ENCODE measurements around the gene STAG3. TPM values are rescaled to one million over a fixed set of nuclear protein-coding genes. Genes with fewer than 3 reads are reported as not detected.

Gene STAG3, protein sequence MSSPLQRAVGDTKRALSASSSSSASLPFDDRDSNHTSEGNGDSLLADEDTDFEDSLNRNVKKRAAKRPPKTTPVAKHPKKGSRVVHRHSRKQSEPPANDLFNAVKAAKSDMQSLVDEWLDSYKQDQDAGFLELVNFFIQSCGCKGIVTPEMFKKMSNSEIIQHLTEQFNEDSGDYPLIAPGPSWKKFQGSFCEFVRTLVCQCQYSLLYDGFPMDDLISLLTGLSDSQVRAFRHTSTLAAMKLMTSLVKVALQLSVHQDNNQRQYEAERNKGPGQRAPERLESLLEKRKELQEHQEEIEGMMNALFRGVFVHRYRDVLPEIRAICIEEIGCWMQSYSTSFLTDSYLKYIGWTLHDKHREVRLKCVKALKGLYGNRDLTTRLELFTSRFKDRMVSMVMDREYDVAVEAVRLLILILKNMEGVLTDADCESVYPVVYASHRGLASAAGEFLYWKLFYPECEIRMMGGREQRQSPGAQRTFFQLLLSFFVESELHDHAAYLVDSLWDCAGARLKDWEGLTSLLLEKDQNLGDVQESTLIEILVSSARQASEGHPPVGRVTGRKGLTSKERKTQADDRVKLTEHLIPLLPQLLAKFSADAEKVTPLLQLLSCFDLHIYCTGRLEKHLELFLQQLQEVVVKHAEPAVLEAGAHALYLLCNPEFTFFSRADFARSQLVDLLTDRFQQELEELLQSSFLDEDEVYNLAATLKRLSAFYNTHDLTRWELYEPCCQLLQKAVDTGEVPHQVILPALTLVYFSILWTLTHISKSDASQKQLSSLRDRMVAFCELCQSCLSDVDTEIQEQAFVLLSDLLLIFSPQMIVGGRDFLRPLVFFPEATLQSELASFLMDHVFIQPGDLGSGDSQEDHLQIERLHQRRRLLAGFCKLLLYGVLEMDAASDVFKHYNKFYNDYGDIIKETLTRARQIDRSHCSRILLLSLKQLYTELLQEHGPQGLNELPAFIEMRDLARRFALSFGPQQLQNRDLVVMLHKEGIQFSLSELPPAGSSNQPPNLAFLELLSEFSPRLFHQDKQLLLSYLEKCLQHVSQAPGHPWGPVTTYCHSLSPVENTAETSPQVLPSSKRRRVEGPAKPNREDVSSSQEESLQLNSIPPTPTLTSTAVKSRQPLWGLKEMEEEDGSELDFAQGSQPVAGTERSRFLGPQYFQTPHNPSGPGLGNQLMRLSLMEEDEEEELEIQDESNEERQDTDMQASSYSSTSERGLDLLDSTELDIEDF
- 12.2 and 23.8 TPM in 2 replicates for total RNA-seq (2011; cell fraction: chromatin; rRNA removed; ENCODE audit: low replicate concordance)
- 10.3 and 11.0 TPM in 2 replicates for total RNA-seq (2011; cell fraction: nucleolus; rRNA removed)
- 9.9 and 10.9 TPM in 2 replicates for total RNA-seq (2011; cell fraction: nucleoplasm; rRNA removed)
- total RNA-seq (2014; rRNA removed) (0.54 and 2.1 TPM in 2 replicates), total RNA-seq (2014; rRNA removed; fragmentation: Illumina TruSeq; extraction: Trizol) (0.96 and 1.7 TPM in 2 replicates), total RNA-seq (2015; rRNA removed; fragmentation: Illumina TruSeq; extraction: Trizol) (1.3 and 2.5 TPM in 2 replicates), total RNA-seq (2021) (1.7 and 2.5 TPM in 2 replicates), polyA plus RNA-seq (2011; rRNA removed) (2.4 and 5.1 TPM in 2 replicates), polyA plus RNA-seq (2014; fragmentation: Illumina TruSeq; extraction: Trizol) (1.3 and 1.6 TPM in 2 replicates), polyA plus RNA-seq (2014; fragmentation: Nextera tagmentation; extraction: Ambion mirVana) (1 to 10 TPM; 1.2 to 2.3 TPM), polyA plus RNA-seq (2014; rRNA removed) (1.3 and 1.9 TPM in 2 replicates), polyA minus RNA-seq (2011; rRNA and poly(A)+ RNA removed) (2.1 and 3.9 TPM in 2 replicates), Bru-seq, nascent RNA (percentile 33 among the genes with signal in this experiment), BruChase-seq, experiment 1, labeled RNA remaining after a 2-hour chase (percentile 31 among the genes with signal in this experiment), BruChase-seq, experiment 2, labeled RNA remaining after a 6-hour chase (percentile 37 among the genes with signal in this experiment)
- 1.5 and 3.0 TPM in 2 replicates for polyA plus RNA-seq (2011; cell fraction: cytosol; rRNA removed)
- 11.9 and 21.5 TPM in 2 replicates for polyA plus RNA-seq (2011; cell fraction: nucleus; rRNA removed)
- polyA plus RNA-seq (2012), result 4.9 and 11.1 TPM in 2 replicates
- polyA minus RNA-seq (2011; cell fraction: cytosol; rRNA and poly(A)+ RNA removed), result 1.6 and 2.0 TPM in 2 replicates
- 3.2 and 6.4 TPM in 2 replicates for polyA minus RNA-seq (2011; cell fraction: nucleus; rRNA and poly(A)+ RNA removed)
- long read RNA-seq, experiment 1, partial matches to known transcripts, result 0 of 1 reads
- long read RNA-seq, experiment 1, other reads (novel, unspliced or antisense), result 1 of 1 reads
- long read RNA-seq, experiment 2, partial matches to known transcripts, result 1 of 2 reads
- long read RNA-seq, experiment 2, other reads (novel, unspliced or antisense), result 1 of 2 reads
- long read RNA-seq, experiment 3, result 0 reads

DNA sequence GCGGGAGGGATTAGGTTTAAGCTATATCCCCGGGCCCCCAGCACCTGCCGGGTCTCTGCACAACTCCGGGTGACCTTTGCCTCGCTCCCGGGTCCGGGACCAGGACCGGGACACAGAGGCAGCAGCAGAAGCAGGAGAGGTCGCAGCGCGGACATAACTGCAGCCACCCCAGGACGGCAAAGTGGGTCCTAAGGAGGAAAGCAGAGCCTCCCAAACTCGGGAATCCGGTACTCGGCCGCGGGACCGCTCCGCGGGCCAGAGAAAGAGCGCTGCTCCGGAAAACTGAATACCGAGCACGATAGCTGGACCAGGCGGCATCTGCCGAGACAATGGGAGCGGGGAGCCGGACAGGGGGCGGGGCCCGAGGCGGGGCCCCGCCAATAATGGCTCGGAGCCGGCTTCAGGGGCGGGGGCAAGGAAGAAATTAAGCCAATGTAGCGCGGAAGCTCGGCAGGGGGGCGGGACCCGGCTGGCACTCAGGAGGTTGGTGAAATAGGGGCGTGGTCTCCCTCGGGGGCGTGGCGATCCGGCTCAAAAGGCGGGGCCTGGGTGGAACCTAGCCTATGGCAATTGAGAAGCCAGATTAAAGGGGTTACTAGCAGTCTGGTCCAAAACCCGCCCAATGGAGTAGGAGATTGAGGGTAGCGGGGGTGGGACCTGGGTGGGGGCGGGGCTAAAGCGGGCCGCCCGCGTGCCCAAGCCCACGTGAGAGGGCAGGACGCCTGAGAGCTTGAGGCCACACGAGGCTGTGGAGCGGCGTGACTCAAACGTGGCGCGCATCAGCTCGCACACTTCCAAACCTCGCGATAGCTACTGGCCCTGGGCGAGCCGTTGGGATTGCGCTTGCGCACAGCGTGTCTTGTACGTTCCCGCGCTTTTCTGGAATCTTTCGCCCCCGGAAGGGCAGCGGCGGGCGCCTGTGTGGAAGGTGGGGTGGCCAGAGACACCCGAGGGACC, at the start of gene STAG3, which contains the start of gene GPC2:
Gene STAG3 (plus strand): TSS at position 874 of the 957 bp plus-strand sequence. CDS start 2,639 bp downstream, outside the sequence.
Gene GPC2 (minus strand): TSS at position 337 of the 957 bp plus-strand sequence. CDS start 182 bp downstream, at position 155.
- DNase-seq (ENCODE audit: extremely low read depth in 1 of 4, low spot score in 3 of 4) (peak; percentile 98 to 99 (median 99)), FAIRE-seq (peak; percentile 93), ATAC-seq (peak; percentile 98)
- Histone ChIP-seq H4K20me1 (replicated peaks; ENCODE audit: control insufficient read depth, insufficient read depth, low read length) (0 out of 2 replicates have a peak, but pooled peaks cover 4% of the 10 kb centered on the region), H3K27me3 (ENCODE audit: control insufficient read depth in 2 of 2, insufficient read depth in 2 of 2, low read length in 2 of 2) (no peaks in the 10 kb centered on the region), H3K9me1 (ENCODE audit: control insufficient read depth, insufficient read depth, low read length) (no peaks in the 10 kb centered on the region), H3K4me3 (peak within 1 kb of the TSS; percentile 51), H3K27ac (ENCODE audit: extremely low read depth, low read depth, low read length) (no peak within 1 kb of the TSS), H3K36me3 (ENCODE audit: control insufficient read depth, insufficient read depth, low read length) (no peaks in the 10 kb centered on the region), H3K4me1 (replicated peaks in 1 of 2; ENCODE audit: control insufficient read depth in 2 of 2, insufficient read depth in 2 of 2, low read length in 2 of 2) (peaks cover 8 to 33% of the 10 kb centered on the region in 2 experiments; a peak in 4 of 5 replicates), H3K4me2 (ENCODE audit: insufficient read depth, low read length) (peak within 1 kb of the TSS; percentile 71), H3K9ac (ENCODE audit: insufficient read depth in 1 of 2, low read depth in 2 of 2, low read length in 2 of 2) (peak within 1 kb of the TSS; percentile 29 to 92; a peak in 3 of 4 replicates), H2AFZ (ENCODE audit: low read depth, low read length) (peak within 1 kb of the TSS; percentile 79), H3K79me2 (ENCODE audit: control insufficient read depth, insufficient read depth, low read length) (no peaks in the 10 kb centered on the region), H3K9me3 (replicated peaks; ENCODE audit: control insufficient read depth, insufficient read depth, low read depth, low read length) (no peaks in the 10 kb centered on the region)
- no TSS peak for BruUV-seq (replicated peaks)
- intact Hi-C loops (cut with micrococcal nuclease) (no loop called here), in situ Hi-C loops (cut with MboI) (no loop called here)
- ChIA-PET POLR2A (interaction anchor here (0.6 to 1.3 kb wide), 9 partner anchors 9 to 368 kb away, joined by 3 to 7 read pairs (median 3); partner anchors contain the start of gene GAL3ST4), CTCF (ENCODE audit: low intra/inter-chr PET ratio) (no interaction called here)
- WGBS (ENCODE audit: insufficient coverage, low coverage, missing lambda C conversion rate), result 21% methylated on average over 70 of the region's 78 CpGs
- TF ChIP-seq DIDO1 (tag; IDR thresholded peaks at IDR 0.05; ENCODE audit: low read depth) (no peak), CHD2 (IDR thresholded peaks at IDR 0.05; ENCODE audit: low read depth, low read length) (0 out of 2 replicates have a peak, but pooled peaks have one; percentile 2), ZNF79 (CRISPR knock-in tag; IDR thresholded peaks at IDR 0.05; ENCODE audit: low read depth) (no peak), ZNF436 (CRISPR knock-in tag; IDR thresholded peaks at IDR 0.05) (no peak), ZNF766 (CRISPR knock-in tag; conservative IDR thresholded peaks at IDR 0.05) (no peak), TEAD2 (tag; IDR thresholded peaks at IDR 0.05) (no peak), GATAD2A (IDR thresholded peaks at IDR 0.05) (no peak), ZC3H8 (IDR thresholded peaks at IDR 0.05) (no peak), ZNF347 (CRISPR knock-in tag; IDR thresholded peaks at IDR 0.05; ENCODE audit: low read depth) (no peak), FOXM1 (IDR thresholded peaks at IDR 0.05; ENCODE audit: low read depth) (no peak), FOXM1 (CRISPR knock-in tag; IDR thresholded peaks at IDR 0.05; ENCODE audit: low read depth) (no peak; the same call in 1 of the 2 replicates)
- TF ChIP-seq, protein P1, sequence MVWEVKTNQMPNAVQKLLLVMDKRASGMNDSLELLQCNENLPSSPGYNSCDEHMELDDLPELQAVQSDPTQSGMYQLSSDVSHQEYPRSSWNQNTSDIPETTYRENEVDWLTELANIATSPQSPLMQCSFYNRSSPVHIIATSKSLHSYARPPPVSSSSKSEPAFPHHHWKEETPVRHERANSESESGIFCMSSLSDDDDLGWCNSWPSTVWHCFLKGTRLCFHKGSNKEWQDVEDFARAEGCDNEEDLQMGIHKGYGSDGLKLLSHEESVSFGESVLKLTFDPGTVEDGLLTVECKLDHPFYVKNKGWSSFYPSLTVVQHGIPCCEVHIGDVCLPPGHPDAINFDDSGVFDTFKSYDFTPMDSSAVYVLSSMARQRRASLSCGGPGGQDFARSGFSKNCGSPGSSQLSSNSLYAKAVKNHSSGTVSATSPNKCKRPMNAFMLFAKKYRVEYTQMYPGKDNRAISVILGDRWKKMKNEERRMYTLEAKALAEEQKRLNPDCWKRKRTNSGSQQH (CRISPR knock-in tag; IDR thresholded peaks at IDR 0.05), result no peak

All from K562 (cell line).